PC-9 (cell line): ENCODE data around the gene KITLG. TPM values are rescaled to one million over a fixed set of nuclear protein-coding genes. Genes with fewer than 3 reads are reported as not detected.

Source experiments
- BruUV-seq: library from RNA; stranded (reverse); fragments of 400-500 nt; replicated peaks from 2 replicates; lab custom pipeline; 2021; lab: Mats Ljungman, UMichigan
- CTCF ChIA-PET: fragments of 300-600 bp; sonication (Branson Sonifier 250); formaldehyde crosslinking; loops from one replicate; lab custom pipeline; 2022; ENCODE audit warnings: antibody characterized with exemption; lab: Charles Lee
- POLR2A ChIA-PET: fragments of 300-600 bp; sonication (Branson Sonifier 250); formaldehyde crosslinking; loops from one replicate; lab custom pipeline; 2022; ENCODE audit warnings: antibody characterized with exemption; ENCODE audit not compliant: unreplicated experiment; lab: Charles Lee
- DNase-seq, 2 experiments: peaks; one replicate each; pipeline versions ENCODE4 v3.0.0 to v3.0.0-alpha.2; 2015 to 2022; ENCODE audit warnings: mixed read lengths in 1 of 2
- H2AFZ ChIP-seq: fragments of 200-600 bp; sonication (generic); 2 replicates; pipeline ENCODE4 v1.8.1; 2017; ENCODE audit warnings: antibody characterized with exemption
- H3F3A ChIP-seq: fragments of 200-600 bp; sonication (generic); 2 replicates; pipeline ENCODE4 v1.8.1; 2017; ENCODE audit warnings: antibody characterized with exemption, mild to moderate bottlenecking, low read depth; ENCODE audit not compliant: insufficient read depth
- H3K27ac ChIP-seq: fragments of 200-600 bp; sonication (generic); 2 replicates; pipeline ENCODE4 v1.6.1; 2016; ENCODE audit warnings: mixed run types
- H3K27me3 ChIP-seq: fragments of 200-600 bp; sonication (generic); 2 replicates; pipeline ENCODE4 v1.6.1; 2016; ENCODE audit warnings: low read depth, mixed run types; ENCODE audit not compliant: insufficient read depth
- H3K36me3 ChIP-seq: fragments of 200-600 bp; sonication (generic); 2 replicates; pipeline ENCODE4 v1.6.1; 2016; ENCODE audit warnings: low read depth, mixed run types
- H3K4me1 ChIP-seq: fragments of 200-600 bp; sonication (generic); replicated peaks from 2 replicates; pipeline ENCODE4 v1.6.1; 2016; ENCODE audit warnings: mixed run types; ENCODE audit not compliant: insufficient read depth
- H3K4me2 ChIP-seq: fragments of 200-600 bp; sonication (generic); 2 replicates; pipeline ENCODE4 v1.6.1; 2017; ENCODE audit warnings: mixed run types
- H3K4me3 ChIP-seq: fragments of 200-600 bp; sonication (generic); 2 replicates; pipeline ENCODE4 v1.6.1; 2016; ENCODE audit warnings: mixed run types
- H3K79me2 ChIP-seq: fragments of 200-600 bp; sonication (generic); 2 replicates; pipeline ENCODE4 v1.6.1; 2017; ENCODE audit warnings: low read depth, mixed run types
- H3K9me2 ChIP-seq: fragments of 200-600 bp; sonication (generic); 2 replicates; pipeline ENCODE4 v1.8.1; 2017; ENCODE audit warnings: mild to moderate bottlenecking; ENCODE audit not compliant: insufficient read depth
- H3K9me3 ChIP-seq: fragments of 200-600 bp; sonication (generic); 2 replicates; pipeline ENCODE4 v1.8.1; 2016; ENCODE audit warnings: low read depth; ENCODE audit not compliant: insufficient read depth
- H4K20me1 ChIP-seq: fragments of 200-600 bp; sonication (generic); 2 replicates; pipeline ENCODE4 v1.8.1; 2017; ENCODE audit not compliant: insufficient read depth
- CTCF ChIP-seq: fragments of 200-600 bp; sonication (generic); conservative IDR thresholded peaks from 2 replicates; pipeline ENCODE4 v1.6.1; 2017; ENCODE audit warnings: mixed run types, antibody characterized with exemption, mild to moderate bottlenecking, moderate library complexity
- EZH2 ChIP-seq: fragments of 200-600 bp; sonication (generic); IDR thresholded peaks from 2 replicates; pipeline ENCODE4 v1.8.0; 2017; ENCODE audit warnings: antibody characterized with exemption, low read depth
- intact Hi-C: fragments of 100-400 bp; cut with micrococcal nuclease; formaldehyde crosslinking; loops from one replicate; pipeline ENCODE4 v1.10.0; 2022; ENCODE audit not compliant: unreplicated experiment
- total RNA-seq: library from RNA; stranded (reverse); gene quantifications from 2 replicates; pipeline ENCODE4 v1.2.3, GENCODE V29; 2021

The KITLG gene
- total RNA-seq, 1 experiment from 2014 or later = 15.8 TPM

GRCh38 chr12:88579161-88579517 lies 1.1 kb downstream of the KITLG start:
- ChIA-PET POLR2A (interaction anchor here (0.6 to 0.7 kb wide), 5 partner anchors 72 to 488 kb away, joined by 3 to 6 read pairs (median 4); no protein-coding TSS in a partner anchor), CTCF (interaction anchor here (0.7 kb wide), 1 partner anchor 191 kb away, joined by 5 read pairs; no protein-coding TSS in a partner anchor)
- BruUV-seq = no TSS peak
- H3K27ac ChIP-seq = no peak overlapping the region
- H3K27me3 ChIP-seq = no peaks in the 10 kb centered on the region
- H3K9me2 ChIP-seq = no peaks in the 10 kb centered on the region
- TF ChIP-seq EZH2 (no peak), CTCF (peak; percentile 49; the same call in 1 of the 2 replicates)
- H3K4me3 ChIP-seq = peak overlapping the region; percentile 67
- peak in 1 of 2 experiments; percentile 30 for DNase-seq
- intact Hi-C loops = loop anchor here (2.0 to 5.0 kb wide), 3 partner anchors 280 to 437 kb away; partner anchors contain the start of genes CEP290 and TMTC3
- H3K9me3 ChIP-seq = no peaks in the 10 kb centered on the region
- peak overlapping the region; percentile 94 for H3K4me2 ChIP-seq
- H2AFZ ChIP-seq = peak overlapping the region; percentile 96
- peaks cover 13% of the 10 kb centered on the region for H3K4me1 ChIP-seq
- H3K79me2 ChIP-seq = no peaks in the 10 kb centered on the region
- no peaks in the 10 kb centered on the region for H4K20me1 ChIP-seq
- H3K36me3 ChIP-seq = no peaks in the 10 kb centered on the region
- no peaks in the 10 kb centered on the region for H3F3A ChIP-seq

- H3K79me2 ChIP-seq = no peaks in the 10 kb centered on the region
- peaks cover 13% of the 10 kb centered on the region for H3K4me1 ChIP-seq
- intact Hi-C loops = loop anchor here (2.0 to 5.0 kb wide), 3 partner anchors 280 to 436 kb away; partner anchors contain the start of genes CEP290 and TMTC3
- no peaks in the 10 kb centered on the region for H3K36me3 ChIP-seq
- TF ChIP-seq EZH2 (no peak), CTCF (no peak)
- H3K9me2 ChIP-seq = no peaks in the 10 kb centered on the region
- H2AFZ ChIP-seq = peak overlapping the region; percentile 96
- ChIA-PET CTCF (interaction anchor here (0.6 kb wide), 2 partner anchors 185 to 946 kb away, joined by 3 read pairs; partner anchors contain the start of gene GALNT4), POLR2A (interaction anchor here (0.7 kb wide), 3 partner anchors 73 to 416 kb away, joined by 3 to 5 read pairs (median 4); no protein-coding TSS in a partner anchor)
- BruUV-seq = no TSS peak
- H4K20me1 ChIP-seq = no peaks in the 10 kb centered on the region
- H3F3A ChIP-seq = no peaks in the 10 kb centered on the region
- no peaks in the 10 kb centered on the region for H3K9me3 ChIP-seq
- H3K4me2 ChIP-seq = peak overlapping the region; percentile 94
- no peak overlapping the region for H3K27ac ChIP-seq
- H3K4me3 ChIP-seq = peak overlapping the region; percentile 67
- DNase-seq = peak in 1 of 2 experiments; percentile 9
- H3K27me3 ChIP-seq = no peaks in the 10 kb centered on the region
Observed at GRCh38 chr12:88578276-88579160, 1.8 kb downstream of the KITLG start.

- Histone ChIP-seq H3K27ac (no peak overlapping the region), H3K27me3 (no peaks in the 10 kb centered on the region), H4K20me1 (no peaks in the 10 kb centered on the region), H3K4me2 (no peak overlapping the region), H3F3A (no peaks in the 10 kb centered on the region), H3K9me3 (no peaks in the 10 kb centered on the region), H2AFZ (no peak overlapping the region), H3K4me1 (peaks cover 13% of the 10 kb centered on the region), H3K79me2 (no peaks in the 10 kb centered on the region), H3K36me3 (no peaks in the 10 kb centered on the region), H3K4me3 (no peak overlapping the region), H3K9me2 (no peaks in the 10 kb centered on the region)
- intact Hi-C loops = loop anchor here (5.0 kb wide), 2 partner anchors 350 to 435 kb away; partner anchors contain the start of genes CEP290 and TMTC3
- no peak for DNase-seq
- TF ChIP-seq EZH2 = no peak
- TF ChIP-seq CTCF = no peak
- BruUV-seq = no TSS peak
- ChIA-PET CTCF (interaction anchor here (0.6 kb wide), 2 partner anchors 184 to 278 kb away, joined by 3 to 4 read pairs; no protein-coding TSS in a partner anchor), POLR2A (no interaction called here)
Observed at GRCh38 chr12:88577537-88577936, 2.7 kb downstream of the KITLG start.
